GM12864 (cell line): ENCODE results near the gene LCN6.

Source experiments
- DNase-seq: peaks from one replicate; pipeline ENCODE4 v3.0.0-alpha.2; 2011; ENCODE audit warnings: low read depth
- H3K4me3 ChIP-seq: 2 replicates; pipeline ENCODE4 v1.5.1; 2011; ENCODE audit warnings: mild to moderate bottlenecking, low read depth, low read length, control low read depth
- CTCF ChIP-seq: IDR thresholded peaks from 2 replicates; pipeline ENCODE4 v1.5.1; 2011; ENCODE audit warnings: low read depth, mild to moderate bottlenecking, moderate library complexity, low read length, control low read depth, inconsistent platforms; ENCODE audit errors: missing control alignments

Gene LCN6

DNA sequence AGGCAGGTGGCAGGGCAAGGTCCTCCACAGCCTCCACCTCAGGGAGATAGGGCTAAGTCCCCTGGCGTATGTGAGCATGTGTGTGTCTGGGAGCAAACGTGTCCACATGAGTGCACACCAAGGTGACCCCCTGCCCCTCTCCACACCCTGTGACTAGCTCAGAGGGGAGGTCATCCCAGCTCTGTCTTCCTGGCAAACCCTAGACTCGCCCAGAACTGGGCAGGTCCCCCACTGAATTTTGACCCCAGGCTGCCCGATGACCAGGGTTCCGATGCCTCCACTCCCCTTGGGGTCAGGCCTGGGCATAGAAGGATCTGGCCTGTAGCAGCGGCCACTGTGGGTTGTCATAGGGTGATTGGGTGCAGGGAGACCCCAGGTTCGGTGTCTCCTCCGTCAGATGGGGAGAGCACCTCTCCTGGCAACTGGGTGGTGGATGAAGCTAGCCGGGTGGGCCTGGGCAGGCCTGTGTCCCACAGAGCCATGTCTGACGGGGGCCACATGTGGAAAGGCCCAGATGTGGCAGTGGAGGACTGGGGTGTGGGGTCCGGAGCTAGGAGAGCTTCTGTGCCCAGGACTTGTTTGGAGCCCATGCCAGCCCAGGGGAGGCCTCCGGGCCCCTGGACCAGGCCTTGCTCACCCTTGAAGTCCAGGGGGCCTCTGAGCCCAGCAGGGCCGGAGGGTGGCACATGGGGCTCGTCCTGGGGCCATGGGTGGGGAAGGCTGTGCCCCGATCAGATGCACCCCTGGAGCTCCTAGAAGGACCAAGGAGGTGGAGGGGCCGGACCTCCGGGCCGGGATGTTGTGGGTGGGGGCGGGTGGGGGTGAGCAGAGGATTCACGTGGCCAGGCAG, 29.8 kb downstream of the LCN6 start:
- TF ChIP-seq CTCF: no peak
- no peak overlapping the region for H3K4me3 ChIP-seq
- no peak for DNase-seq

DNA sequence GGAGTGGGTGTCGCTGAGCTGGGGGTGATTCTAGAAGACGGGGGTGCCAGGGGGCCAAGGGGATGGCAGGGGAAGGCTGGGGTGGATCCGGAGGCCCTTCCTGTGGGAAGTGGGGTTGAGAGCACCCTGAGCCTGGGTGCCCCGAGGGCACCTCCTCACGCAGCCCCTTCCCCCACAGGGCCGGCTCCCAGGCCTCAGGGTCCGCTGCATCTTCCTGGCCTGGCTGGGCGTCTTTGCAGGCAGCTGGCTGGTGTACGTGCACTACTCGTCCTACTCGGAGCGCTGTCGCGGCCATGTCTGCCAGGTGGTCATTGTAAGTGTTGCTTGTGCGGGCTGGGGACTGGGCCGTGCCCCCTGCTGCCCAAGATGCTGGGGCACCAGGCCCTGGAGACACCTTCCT, 30.9 kb downstream of the LCN6 start:
- no peak for TF ChIP-seq CTCF
- DNase-seq: no peak
- H3K4me3 ChIP-seq: no peak overlapping the region

GRCh38 chr9:136714893-136715274, 33.4 kb downstream of the LCN6 start:
- H3K4me3 ChIP-seq: no peak overlapping the region
- TF ChIP-seq CTCF: no peak

DNA sequence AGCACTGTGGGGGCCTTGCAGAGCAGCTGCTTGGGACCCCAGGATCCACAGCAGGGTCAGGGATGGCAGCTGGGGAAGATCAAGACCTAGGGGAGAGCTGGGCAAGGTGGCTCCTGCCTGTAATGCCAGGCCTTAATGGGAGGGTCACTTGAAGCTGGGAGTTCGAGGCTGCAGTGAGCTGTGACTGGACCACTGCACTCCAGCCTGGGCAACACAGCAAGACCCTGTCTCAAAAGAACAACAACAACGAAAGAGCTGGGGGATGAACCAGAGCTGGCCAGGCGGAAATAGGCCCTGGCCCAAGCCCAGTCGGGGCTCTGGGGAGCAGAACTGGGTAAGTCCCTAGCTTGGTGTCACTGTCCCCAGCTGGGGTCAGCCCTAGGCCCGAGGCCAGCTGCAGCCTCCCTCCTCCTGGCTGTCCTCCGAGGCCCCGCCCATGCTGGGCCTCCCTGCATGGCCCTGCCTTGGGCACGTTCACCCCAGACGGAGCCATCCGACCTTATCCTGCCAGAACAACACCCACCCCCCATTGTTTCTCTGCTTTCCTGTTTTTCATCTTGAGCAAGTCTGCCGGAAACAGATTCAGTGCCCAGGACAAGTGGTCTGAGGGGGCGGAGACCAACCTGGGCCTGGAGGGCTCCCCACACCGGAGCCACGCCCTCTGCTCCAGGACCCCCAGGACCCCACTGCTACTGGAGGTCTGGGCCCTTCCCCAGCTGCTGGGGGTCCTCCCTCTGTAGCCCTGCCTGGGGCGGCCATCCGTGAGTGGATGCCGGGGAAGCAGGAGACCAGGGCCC, 34.0 kb downstream of the LCN6 start:
- DNase-seq: no peak
- H3K4me3 ChIP-seq: no peak overlapping the region
- no peak for TF ChIP-seq CTCF

More at GRCh38 chr9:136714893-136715274, 33.4 kb downstream of the LCN6 start:
- DNase-seq: no peak

GRCh38 chr9:136713550-136713949, 34.8 kb downstream of the LCN6 start:
- no peak overlapping the region for H3K4me3 ChIP-seq
- no peak for DNase-seq
- no peak for TF ChIP-seq CTCF

DNA sequence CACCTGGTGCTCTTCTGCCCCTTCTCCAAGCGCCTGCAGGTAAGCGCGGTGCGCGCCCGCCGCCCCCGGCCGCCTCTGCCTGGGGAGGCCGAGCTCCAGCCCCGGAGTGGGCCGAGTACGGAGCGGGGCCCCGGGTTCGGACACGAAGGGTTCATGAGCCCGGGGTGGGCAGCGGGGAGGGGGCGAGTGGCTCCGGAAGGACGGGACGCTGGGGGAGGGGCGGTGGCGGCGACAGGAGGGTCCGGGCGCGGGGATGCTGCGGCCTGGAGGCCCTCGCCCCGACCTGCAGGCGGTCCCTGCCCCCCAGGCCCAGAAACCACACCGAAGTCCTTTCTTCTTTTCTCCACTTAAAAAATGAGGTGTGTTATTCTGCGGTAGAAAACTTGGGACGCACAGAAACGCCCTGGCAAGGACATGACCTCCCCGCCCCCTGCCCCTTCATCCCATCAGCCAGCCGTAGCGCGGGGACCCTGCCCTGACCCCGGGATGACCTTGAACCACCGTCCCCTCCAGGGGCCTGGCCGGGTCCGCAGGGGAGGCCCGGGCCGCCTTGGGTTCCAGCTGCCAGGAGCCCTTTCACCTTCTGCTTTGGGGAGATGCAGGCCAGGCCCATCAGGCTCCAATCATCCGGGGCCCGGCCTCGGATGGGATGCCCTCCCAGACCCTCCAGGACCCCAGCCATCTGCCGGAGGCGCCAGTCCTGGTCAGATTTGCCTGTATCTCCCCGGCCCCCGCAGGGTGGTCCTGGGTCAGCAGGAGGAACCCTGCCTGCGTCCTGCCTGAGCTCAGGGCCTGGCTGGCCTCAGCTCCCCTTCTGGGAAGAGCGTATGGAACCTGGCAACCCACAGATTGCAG, 35.4 kb downstream of the LCN6 start:
- no peak overlapping the region for H3K4me3 ChIP-seq
- no peak for DNase-seq
- TF ChIP-seq CTCF: no peak
